ENCODE results near the gene SLC2A13.

GRCh38 chr12:40093512-40093911 is 12.4 kb downstream of the SLC2A13 start:
- TF ChIP-seq CTCF (IDR thresholded peaks at IDR 0.05) (no peak), POLR2A (IDR thresholded peaks at IDR 0.05) (no peak)
